Stromal cell of bone marrow (primary cell): ENCODE measurements around the gene FTO.

Experiments used
- DNase-seq: peaks from one replicate; pipeline ENCODE4 v3.0.0-alpha.2; 2012; ENCODE audit warnings: low read depth

The FTO gene

GRCh38 chr16:53755026-53755910, 51.3 kb downstream of the FTO start:
- DNase-seq: no peak

- DNase-seq: no peak
Measured at GRCh38 chr16:53756275-53756996, 52.5 kb downstream of the FTO start.

GRCh38 chr16:53757971-53758609, 54.1 kb downstream of the FTO start:
- no peak for DNase-seq

GRCh38 chr16:53761962-53762703, 58.2 kb downstream of the FTO start:
- DNase-seq: no peak

- no peak for DNase-seq
Measured at GRCh38 chr16:53766304-53767016, 62.5 kb downstream of the FTO start.

- DNase-seq: no peak
Measured at GRCh38 chr16:53768167-53768566, 64.2 kb downstream of the FTO start.

GRCh38 chr16:53768593-53768992, 64.6 kb downstream of the FTO start:
- peak; percentile 87 for DNase-seq

- DNase-seq: no peak
Measured at GRCh38 chr16:53769185-53769584, 65.2 kb downstream of the FTO start.

GRCh38 chr16:53769787-53770186, 65.8 kb downstream of the FTO start:
- no peak for DNase-seq

GRCh38 chr16:53770641-53771040, 66.7 kb downstream of the FTO start:
- DNase-seq: no peak

GRCh38 chr16:53771655-53772497, 67.9 kb downstream of the FTO start:
- DNase-seq: no peak

GRCh38 chr16:53773150-53773846, 69.3 kb downstream of the FTO start:
- peak; percentile 69 for DNase-seq

GRCh38 chr16:53773881-53774280, 69.9 kb downstream of the FTO start:
- no peak for DNase-seq

- no peak for DNase-seq
Measured at GRCh38 chr16:53775106-53775820, 71.3 kb downstream of the FTO start.

GRCh38 chr16:53775821-53776431, 72.0 kb downstream of the FTO start:
- peak; percentile 88 for DNase-seq

- no peak for DNase-seq
Measured at GRCh38 chr16:53779186-53779585, 75.2 kb downstream of the FTO start.

- no peak for DNase-seq
Measured at GRCh38 chr16:53780051-53780450, 76.1 kb downstream of the FTO start.

- no peak for DNase-seq
Measured at GRCh38 chr16:53781023-53781605, 77.2 kb downstream of the FTO start.
